ENCODE measurements around the gene HAAO.

HAAO gene

GRCh38 chr2:42810971-42811811 is 18.8 kb upstream of the HAAO start:
- Histone ChIP-seq H3K36me3 (ENCODE audit: control insufficient read depth, insufficient read depth, low read length) (no peaks in the 10 kb centered on the region), H3K18ac (ENCODE audit: low read length) (peak overlapping the region; percentile 69), H3K23ac (ENCODE audit: low read length) (peak overlapping the region; percentile 85), H3K56ac (ENCODE audit: low read length) (peak overlapping the region; percentile 90), H3K79me1 (ENCODE audit: low read length) (no peaks in the 10 kb centered on the region), H3K9ac (ENCODE audit: low read length) (peak overlapping the region; percentile 79), H3K4me1 (ENCODE audit: control insufficient read depth, low read depth, low read length) (peaks cover 3% of the 10 kb centered on the region), H3K4me3 (ENCODE audit: low read length) (peak overlapping the region; percentile 50), H2BK15ac (replicated peaks; ENCODE audit: low read depth) (no peak overlapping the region), H4K5ac (ENCODE audit: low read length) (no peak overlapping the region), H3K79me2 (ENCODE audit: control insufficient read depth, insufficient read depth, low read length) (no peaks in the 10 kb centered on the region), H2AK5ac (ENCODE audit: low read length) (no peak overlapping the region), H2BK5ac (ENCODE audit: low read length) (peak overlapping the region; percentile 10), H3K27ac (ENCODE audit: low read depth, low read length) (peak overlapping the region; percentile 97), H4K8ac (ENCODE audit: low read depth, low read length) (peak overlapping the region; percentile 14), H3K27me3 (ENCODE audit: insufficient read depth, low read length, poor library complexity) (no peaks in the 10 kb centered on the region), H3K4me2 (ENCODE audit: low read length) (peak overlapping the region; percentile 42), H2BK120ac (ENCODE audit: low read depth, low read length) (peak overlapping the region; percentile 5), H3K4ac (ENCODE audit: low read depth, low read length) (peak overlapping the region; percentile 74)
- WGBS (ENCODE audit: extremely low coverage, insufficient coverage, low lambda C conversion rate) = no CpG with 5 or more reads among the region's 51 CpGs
- DNase-seq = peak; percentile 89

GRCh38 chr2:42810121-42810970 is 18.0 kb upstream of the HAAO start:
- no CpG with 5 or more reads among the region's 83 CpGs for WGBS (ENCODE audit: extremely low coverage, insufficient coverage, low lambda C conversion rate)

GRCh38 chr2:42809819-42810120 is 17.4 kb upstream of the HAAO start:
- H3K4me1 ChIP-seq (ENCODE audit: control insufficient read depth, low read depth, low read length) = peaks cover 3% of the 10 kb centered on the region
- H3K79me2 ChIP-seq (ENCODE audit: control insufficient read depth, insufficient read depth, low read length) = no peaks in the 10 kb centered on the region
- no peak overlapping the region for H2BK15ac ChIP-seq (replicated peaks; ENCODE audit: low read depth)
- no peak overlapping the region for H2AK5ac ChIP-seq (ENCODE audit: low read length)
- DNase-seq = peak; percentile 79
- peak overlapping the region; percentile 71 for H3K4ac ChIP-seq (ENCODE audit: low read depth, low read length)
- H3K27me3 ChIP-seq (ENCODE audit: insufficient read depth, low read length, poor library complexity) = no peaks in the 10 kb centered on the region
- H3K79me1 ChIP-seq (ENCODE audit: low read length) = no peaks in the 10 kb centered on the region
- H2BK5ac ChIP-seq (ENCODE audit: low read length) = no peak overlapping the region
- peak overlapping the region; percentile 25 for H3K4me3 ChIP-seq (ENCODE audit: low read length)
- H2BK120ac ChIP-seq (ENCODE audit: low read depth, low read length) = peak overlapping the region; percentile 76
- H3K4me2 ChIP-seq (ENCODE audit: low read length) = peak overlapping the region; percentile 18
- peak overlapping the region; percentile 68 for H3K9ac ChIP-seq (ENCODE audit: low read length)
- H4K8ac ChIP-seq (ENCODE audit: low read depth, low read length) = peak overlapping the region; percentile 43
- peak overlapping the region; percentile 97 for H3K27ac ChIP-seq (ENCODE audit: low read depth, low read length)
- H3K56ac ChIP-seq (ENCODE audit: low read length) = peak overlapping the region; percentile 90
- no peak overlapping the region for H4K5ac ChIP-seq (ENCODE audit: low read length)
- no peak overlapping the region for H3K23ac ChIP-seq (ENCODE audit: low read length)
- no peaks in the 10 kb centered on the region for H3K36me3 ChIP-seq (ENCODE audit: control insufficient read depth, insufficient read depth, low read length)
- peak overlapping the region; percentile 99 for H3K18ac ChIP-seq (ENCODE audit: low read length)
- no CpG with 5 or more reads among the region's 35 CpGs for WGBS (ENCODE audit: extremely low coverage, insufficient coverage, low lambda C conversion rate)

More at GRCh38 chr2:42810121-42810970, 18.0 kb upstream of the HAAO start:
- Histone ChIP-seq H3K79me1 (ENCODE audit: low read length) (no peaks in the 10 kb centered on the region), H2BK120ac (ENCODE audit: low read depth, low read length) (peak overlapping the region; percentile 76), H2BK5ac (ENCODE audit: low read length) (peak overlapping the region; percentile 82), H3K4me1 (ENCODE audit: control insufficient read depth, low read depth, low read length) (peaks cover 3% of the 10 kb centered on the region), H3K23ac (ENCODE audit: low read length) (no peak overlapping the region), H3K4me2 (ENCODE audit: low read length) (peak overlapping the region; percentile 42), H3K4ac (ENCODE audit: low read depth, low read length) (peak overlapping the region; percentile 76), H3K36me3 (ENCODE audit: control insufficient read depth, insufficient read depth, low read length) (no peaks in the 10 kb centered on the region), H3K18ac (ENCODE audit: low read length) (peak overlapping the region; percentile 99), H2AK5ac (ENCODE audit: low read length) (no peak overlapping the region), H3K79me2 (ENCODE audit: control insufficient read depth, insufficient read depth, low read length) (no peaks in the 10 kb centered on the region), H3K27ac (ENCODE audit: low read depth, low read length) (peak overlapping the region; percentile 97), H4K8ac (ENCODE audit: low read depth, low read length) (peak overlapping the region; percentile 43), H3K56ac (ENCODE audit: low read length) (peak overlapping the region; percentile 90), H3K27me3 (ENCODE audit: insufficient read depth, low read length, poor library complexity) (no peaks in the 10 kb centered on the region), H2BK15ac (replicated peaks; ENCODE audit: low read depth) (no peak overlapping the region), H3K9ac (ENCODE audit: low read length) (peak overlapping the region; percentile 79), H4K5ac (ENCODE audit: low read length) (no peak overlapping the region), H3K4me3 (ENCODE audit: low read length) (peak overlapping the region; percentile 50)
- peak; percentile 97 for DNase-seq

- H3K23ac ChIP-seq (ENCODE audit: low read length) = no peak overlapping the region
- peaks cover 3% of the 10 kb centered on the region for H3K4me1 ChIP-seq (ENCODE audit: control insufficient read depth, low read depth, low read length)
- H3K18ac ChIP-seq (ENCODE audit: low read length) = peak overlapping the region; percentile 99
- H3K9ac ChIP-seq (ENCODE audit: low read length) = peak overlapping the region; percentile 68
- WGBS (ENCODE audit: extremely low coverage, insufficient coverage, low lambda C conversion rate) = 100% methylated on average over 1 of the region's 10 CpGs
- no peaks in the 10 kb centered on the region for H3K79me1 ChIP-seq (ENCODE audit: low read length)
- no peak overlapping the region for H2BK120ac ChIP-seq (ENCODE audit: low read depth, low read length)
- peak overlapping the region; percentile 71 for H3K4ac ChIP-seq (ENCODE audit: low read depth, low read length)
- peak; percentile 32 for DNase-seq
- H4K8ac ChIP-seq (ENCODE audit: low read depth, low read length) = no peak overlapping the region
- H2AK5ac ChIP-seq (ENCODE audit: low read length) = peak overlapping the region; percentile 48
- H3K4me3 ChIP-seq (ENCODE audit: low read length) = peak overlapping the region; percentile 25
- H3K27ac ChIP-seq (ENCODE audit: low read depth, low read length) = peak overlapping the region; percentile 97
- H3K4me2 ChIP-seq (ENCODE audit: low read length) = peak overlapping the region; percentile 18
- peak overlapping the region; percentile 90 for H3K56ac ChIP-seq (ENCODE audit: low read length)
- no peak overlapping the region for H4K5ac ChIP-seq (ENCODE audit: low read length)
- H2BK15ac ChIP-seq (replicated peaks; ENCODE audit: low read depth) = no peak overlapping the region
- H3K36me3 ChIP-seq (ENCODE audit: control insufficient read depth, insufficient read depth, low read length) = no peaks in the 10 kb centered on the region
- no peaks in the 10 kb centered on the region for H3K79me2 ChIP-seq (ENCODE audit: control insufficient read depth, insufficient read depth, low read length)
- H2BK5ac ChIP-seq (ENCODE audit: low read length) = no peak overlapping the region
- H3K27me3 ChIP-seq (ENCODE audit: insufficient read depth, low read length, poor library complexity) = no peaks in the 10 kb centered on the region
Observed at GRCh38 chr2:42809131-42809818, 16.9 kb upstream of the HAAO start.

GRCh38 chr2:42808301-42808700 is 15.9 kb upstream of the HAAO start:
- H3K9ac ChIP-seq (ENCODE audit: low read length) = no peak overlapping the region
- H2BK15ac ChIP-seq (replicated peaks; ENCODE audit: low read depth) = no peak overlapping the region
- no peak overlapping the region for H3K4me2 ChIP-seq (ENCODE audit: low read length)
- H3K36me3 ChIP-seq (ENCODE audit: control insufficient read depth, insufficient read depth, low read length) = no peaks in the 10 kb centered on the region
- no peak for DNase-seq
- no peak overlapping the region for H3K27ac ChIP-seq (ENCODE audit: low read depth, low read length)
- no peak overlapping the region for H4K8ac ChIP-seq (ENCODE audit: low read depth, low read length)
- H2BK120ac ChIP-seq (ENCODE audit: low read depth, low read length) = no peak overlapping the region
- no peaks in the 10 kb centered on the region for H3K79me2 ChIP-seq (ENCODE audit: control insufficient read depth, insufficient read depth, low read length)
- no peak overlapping the region for H3K56ac ChIP-seq (ENCODE audit: low read length)
- WGBS (ENCODE audit: extremely low coverage, insufficient coverage, low lambda C conversion rate) = no CpG with 5 or more reads among the region's 5 CpGs
- H3K4ac ChIP-seq (ENCODE audit: low read depth, low read length) = no peak overlapping the region
- H3K23ac ChIP-seq (ENCODE audit: low read length) = no peak overlapping the region
- no peak overlapping the region for H2BK5ac ChIP-seq (ENCODE audit: low read length)
- H3K27me3 ChIP-seq (ENCODE audit: insufficient read depth, low read length, poor library complexity) = no peaks in the 10 kb centered on the region
- no peaks in the 10 kb centered on the region for H3K79me1 ChIP-seq (ENCODE audit: low read length)
- H2AK5ac ChIP-seq (ENCODE audit: low read length) = no peak overlapping the region
- H3K4me1 ChIP-seq (ENCODE audit: control insufficient read depth, low read depth, low read length) = peaks cover 3% of the 10 kb centered on the region
- H3K18ac ChIP-seq (ENCODE audit: low read length) = no peak overlapping the region
- no peak overlapping the region for H4K5ac ChIP-seq (ENCODE audit: low read length)
- no peak overlapping the region for H3K4me3 ChIP-seq (ENCODE audit: low read length)

All from mesendoderm (in vitro differentiated cells).